ENCODE data around the gene HSPE1. TPM values are rescaled to one million over a fixed set of nuclear protein-coding genes. Genes with fewer than 3 reads are reported as not detected.

Gene HSPE1
- total RNA-seq, 8 experiments from 2014 or later = 149 to 561 (median 246) TPM

DNA sequence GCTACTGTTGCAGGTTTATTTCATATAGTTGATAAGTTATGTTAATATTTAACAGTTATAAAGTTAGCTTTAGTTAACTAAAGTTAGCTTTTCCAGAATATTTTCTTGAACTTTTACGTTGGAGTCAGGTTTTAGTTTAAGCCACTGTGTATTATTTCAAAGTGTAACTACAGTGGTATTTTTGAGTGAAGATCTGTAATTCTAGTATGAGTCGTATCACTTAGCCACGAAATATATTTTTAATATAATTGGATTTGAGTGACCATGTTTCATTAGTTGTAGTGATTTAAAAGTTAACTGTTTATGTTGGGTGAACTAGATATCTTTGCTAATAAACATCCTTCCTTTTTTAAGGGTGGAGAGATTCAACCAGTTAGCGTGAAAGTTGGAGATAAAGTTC is 2.5 kb downstream of the HSPE1 start:
- in situ Hi-C loops (cut with MboI; ENCODE audit: low pct_unique_long_range_greater_than_20kb in 2 of 9, low sequenced_read_pairs in 9 of 9, unreplicated experiment in 9 of 9) = no loop called here
- ATAC-seq (replicated peaks in 6 of 8) = no peak
- 25 to 97% (median 84%) methylated on average over 1 to 4 of the region's 4 CpGs for WGBS, 10 experiments
- no peak overlapping the region for H3K27ac ChIP-seq
- no peak overlapping the region for H3K4me3 ChIP-seq
- peaks cover 8 to 16% of the 10 kb centered on the region in 2 donors for H3K4me1 ChIP-seq (replicated peaks in 1 of 2)

DNA sequence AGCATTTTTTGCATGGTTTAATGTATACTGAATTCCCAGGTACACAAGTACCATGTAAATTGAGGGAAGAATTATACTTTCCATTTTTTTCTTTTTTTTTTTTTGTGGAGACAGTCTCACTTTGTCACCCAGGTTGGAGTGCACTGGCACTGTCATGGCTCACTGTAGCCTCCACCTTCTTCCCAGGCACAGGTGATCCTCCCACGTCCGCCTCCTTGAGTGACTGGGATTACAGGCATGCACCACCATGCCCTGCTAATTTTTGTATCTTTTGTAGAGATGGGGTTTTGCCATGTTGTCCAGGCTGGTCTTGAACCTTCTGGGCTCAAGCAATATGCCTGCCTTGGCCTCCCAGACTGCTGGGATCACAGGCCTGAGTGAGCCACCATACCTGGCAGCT is 3.8 kb downstream of the HSPE1 start:
- ATAC-seq (replicated peaks in 6 of 8) = no peak
- Histone ChIP-seq H3K4me1 (replicated peaks in 1 of 2) (peaks cover 4 to 9% of the 10 kb centered on the region in 2 donors), H3K27ac (no peak overlapping the region), H3K4me3 (no peak overlapping the region)
- WGBS, 10 experiments = 90 to 100% methylated on average over 2 of the region's 2 CpGs; no CpG with 5 or more reads in 8 of the 10 experiments
- in situ Hi-C loops (cut with MboI; ENCODE audit: low pct_unique_long_range_greater_than_20kb in 2 of 9, low sequenced_read_pairs in 9 of 9, unreplicated experiment in 9 of 9) = no loop called here

DNA sequence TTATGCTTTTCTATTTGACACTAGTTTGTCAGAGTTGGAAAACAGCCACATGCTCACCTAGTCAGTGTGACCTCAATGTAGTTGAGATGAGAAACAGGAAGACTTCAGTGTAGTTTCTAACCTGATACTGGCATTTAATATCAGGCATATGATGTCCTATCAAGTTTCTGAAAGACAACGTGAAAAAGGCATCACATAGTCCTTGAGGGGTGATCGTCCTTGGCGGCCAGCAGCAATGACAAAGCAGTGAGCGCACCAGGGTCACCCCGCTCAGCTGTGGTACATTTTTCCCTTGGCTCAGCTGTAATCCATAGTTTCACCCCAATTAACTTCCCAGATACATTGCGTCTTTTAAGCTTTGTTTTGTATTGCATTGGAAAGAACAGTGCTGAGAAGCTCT is 4.3 kb downstream of the HSPE1 start:
- H3K4me3 ChIP-seq = no peak overlapping the region
- in situ Hi-C loops (cut with MboI; ENCODE audit: low pct_unique_long_range_greater_than_20kb in 2 of 9, low sequenced_read_pairs in 9 of 9, unreplicated experiment in 9 of 9) = no loop called here
- WGBS, 10 experiments = 50 to 100% (median 91%) methylated on average over 1 to 6 of the region's 6 CpGs; no CpG with 5 or more reads in 3 of the 10 experiments

DNA sequence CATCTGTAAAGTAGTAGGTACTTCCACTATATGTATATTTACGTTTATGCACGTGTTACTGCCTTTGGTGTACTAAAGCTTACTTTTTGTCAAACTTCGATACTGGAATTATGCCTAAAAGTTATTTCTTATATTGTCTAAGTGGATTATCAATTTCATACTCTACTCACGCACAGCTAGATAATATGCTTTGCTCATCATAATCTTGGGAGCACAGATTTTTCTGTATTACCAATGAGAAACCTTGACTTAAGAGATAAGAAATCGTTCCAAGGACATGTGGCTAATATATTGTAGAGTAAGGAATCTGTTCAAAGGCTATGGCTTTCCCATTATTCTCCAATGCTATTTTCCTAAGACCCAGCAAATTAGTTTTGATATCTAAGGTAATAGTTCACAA is 6.5 kb downstream of the HSPE1 start:
- H3K4me1 ChIP-seq (replicated peaks in 1 of 2) = peaks cover 1 to 4% of the 10 kb centered on the region in 2 donors
- no peak overlapping the region for H3K27ac ChIP-seq
- in situ Hi-C loops (cut with MboI; ENCODE audit: low pct_unique_long_range_greater_than_20kb in 2 of 9, low sequenced_read_pairs in 9 of 9, unreplicated experiment in 9 of 9) = no loop called here
- no peak overlapping the region for H3K4me3 ChIP-seq
- no peak for ATAC-seq (replicated peaks in 6 of 8)
- 80 to 100% (median 96%) methylated on average over 1 to 5 of the region's 5 CpGs for WGBS, 10 experiments

More for the DNA sequence above, 4.3 kb downstream of the HSPE1 start:
- no peak overlapping the region for H3K27ac ChIP-seq
- H3K4me1 ChIP-seq (replicated peaks in 1 of 2) = peaks cover 4 to 9% of the 10 kb centered on the region in 2 donors
- no peak for ATAC-seq (replicated peaks in 6 of 8)

DNA sequence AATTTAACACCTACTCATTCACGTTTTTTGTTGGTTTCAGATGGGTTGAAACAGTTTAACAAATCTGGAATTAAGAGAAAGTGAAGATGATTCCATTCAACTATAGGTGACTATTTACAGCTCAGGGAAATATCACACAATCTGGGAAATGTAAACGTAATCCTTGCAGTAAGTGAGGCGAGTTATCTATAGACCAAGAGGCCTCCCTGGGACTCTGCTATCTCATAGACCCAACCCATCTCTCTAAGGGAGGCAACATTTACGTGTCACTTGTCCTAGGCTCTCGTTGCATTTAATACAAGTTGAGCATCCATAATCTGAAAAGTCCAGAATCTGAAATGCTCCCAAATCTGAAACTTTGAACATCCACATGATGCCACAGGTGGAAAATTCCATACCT is 13.7 kb downstream of the HSPE1 start:
- H3K27ac ChIP-seq = no peak overlapping the region
- in situ Hi-C loops (cut with MboI; ENCODE audit: low pct_unique_long_range_greater_than_20kb in 2 of 9, low sequenced_read_pairs in 9 of 9, unreplicated experiment in 9 of 9) = no loop called here
- peaks cover 12 to 16% of the 10 kb centered on the region in 2 donors for H3K4me1 ChIP-seq (replicated peaks in 1 of 2)
- H3K4me3 ChIP-seq = no peak overlapping the region
- no peak for ATAC-seq (replicated peaks in 6 of 8)
- WGBS, 10 experiments = 80 to 100% (median 100%) methylated on average over 1 to 5 of the region's 5 CpGs

DNA sequence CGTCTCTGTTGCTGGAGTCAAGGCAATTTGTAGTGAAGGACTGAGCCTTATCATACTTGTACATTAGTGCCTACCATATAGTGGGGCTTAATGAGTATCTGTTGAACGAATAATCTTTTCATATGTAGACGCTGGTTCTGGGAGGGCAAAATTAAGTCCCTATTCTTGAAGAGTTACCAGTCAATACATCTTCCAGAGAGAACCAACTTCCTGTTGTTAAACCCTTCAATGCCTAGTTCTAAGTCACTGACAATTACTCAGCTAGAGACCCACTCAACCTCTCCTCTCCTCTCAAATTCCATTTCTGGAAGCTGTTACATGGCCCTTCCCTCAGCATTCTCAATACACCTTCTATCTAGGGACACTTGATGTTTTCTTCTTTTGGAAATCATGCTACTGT is 14.6 kb downstream of the HSPE1 start:
- H3K27ac ChIP-seq = peak overlapping the region; percentile 59 to 97
- in situ Hi-C loops (cut with MboI; ENCODE audit: low pct_unique_long_range_greater_than_20kb in 2 of 9, low sequenced_read_pairs in 9 of 9, unreplicated experiment in 9 of 9) = no loop called here
- no peak for ATAC-seq (replicated peaks in 6 of 8)
- WGBS, 10 experiments = 17 to 66% (median 48%) methylated on average over 2 to 3 of the region's 3 CpGs; no CpG with 5 or more reads in 6 of the 10 experiments
- H3K4me3 ChIP-seq = peak overlapping the region; percentile 72 to 96 (median 92)
- H3K4me1 ChIP-seq (replicated peaks in 1 of 2) = peaks cover 12 to 16% of the 10 kb centered on the region in 2 donors

DNA sequence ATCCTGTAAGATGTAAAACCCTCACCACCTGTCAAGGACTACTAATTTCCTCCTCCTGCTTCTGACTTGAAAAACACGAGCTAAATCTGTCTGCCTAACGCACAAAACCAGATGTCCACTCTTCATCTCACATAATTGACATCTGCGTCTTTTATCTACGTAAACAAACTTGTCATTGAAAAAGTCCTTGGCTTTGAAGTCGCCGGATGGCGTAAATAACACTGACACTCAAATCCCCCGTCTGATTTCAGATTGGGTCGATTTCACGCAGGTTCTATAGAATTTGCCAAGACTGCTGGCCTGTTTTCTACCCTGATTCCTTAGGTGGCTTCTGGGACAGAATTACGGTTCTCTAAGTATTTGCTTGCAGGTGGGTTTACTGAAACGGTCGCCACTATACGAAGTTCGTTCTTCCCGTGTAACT is 15.1 kb downstream of the HSPE1 start:
- Histone ChIP-seq H3K4me1 (replicated peaks in 1 of 2) (peaks cover 12 to 16% of the 10 kb centered on the region in 2 donors), H3K4me3 (peak overlapping the region; percentile 72 to 96 (median 92)), H3K27ac (peak overlapping the region; percentile 59 to 97)
- 0 to 12% (median 0%) methylated on average over 2 to 15 of the region's 16 CpGs for WGBS, 10 experiments
- in situ Hi-C loops (cut with MboI; ENCODE audit: low pct_unique_long_range_greater_than_20kb in 2 of 9, low sequenced_read_pairs in 9 of 9, unreplicated experiment in 9 of 9) = no loop called here
- peak in 1 of 8 experiments; percentile 1 for ATAC-seq (replicated peaks in 6 of 8)

DNA sequence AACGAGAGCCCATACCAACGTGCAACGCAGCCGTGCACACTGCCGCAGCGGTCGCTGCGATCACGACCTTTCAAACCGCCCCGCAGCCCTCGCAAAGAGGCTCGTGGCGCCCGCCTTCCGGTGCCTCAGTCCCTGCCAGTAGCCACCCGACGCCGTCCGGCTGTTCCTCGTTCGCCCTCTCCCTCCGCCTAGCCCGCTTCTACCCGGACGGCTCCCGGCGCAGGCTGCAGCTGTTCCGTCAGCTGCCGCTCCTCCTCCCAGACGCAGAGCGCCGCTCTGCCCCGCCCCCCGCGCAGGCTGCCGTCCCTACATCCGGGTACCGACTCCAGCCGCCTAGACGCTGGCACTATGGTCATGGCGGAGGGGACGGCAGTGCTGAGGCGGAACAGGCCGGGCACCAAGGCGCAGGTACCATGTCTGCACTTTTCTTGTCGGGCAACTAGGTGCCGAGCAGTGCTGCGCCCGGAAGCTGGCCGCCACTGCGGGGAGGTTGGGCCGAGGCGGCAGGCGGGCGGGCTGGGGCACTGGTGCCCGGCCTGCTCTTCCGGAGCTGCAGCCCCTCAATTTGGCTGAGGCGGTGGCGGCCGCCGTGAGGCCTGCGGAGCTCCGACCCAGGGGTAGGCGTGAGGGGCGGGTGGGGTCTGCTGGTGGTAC is 15.7 kb downstream of the HSPE1 start, which contains the start of gene MOB4:
MOB4 (plus strand) TSS at position 328 of the 654 bp plus-strand sequence; CDS start at position 349, 21 bp downstream.
- H3K27ac ChIP-seq = peak within 1 kb of the TSS; percentile 88 to 97

DNA sequence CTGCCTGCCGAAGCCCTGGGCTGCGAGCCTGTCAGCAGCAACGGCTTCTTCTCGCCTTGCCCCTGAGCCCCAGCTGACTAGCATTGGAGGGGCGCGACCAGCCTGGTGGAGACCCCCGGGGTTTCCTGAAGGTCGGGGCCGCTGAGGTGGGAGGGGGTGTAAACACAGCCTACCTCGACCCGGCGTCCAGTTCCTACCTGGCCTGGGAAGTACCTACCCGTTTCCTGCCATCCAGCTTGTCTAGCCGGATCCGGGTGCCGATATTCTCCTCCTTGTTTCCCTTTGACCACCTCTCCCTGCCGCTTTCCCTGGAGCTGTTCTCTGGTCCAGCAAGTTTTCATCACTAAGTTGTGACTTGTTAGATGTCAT is 16.2 kb downstream of the HSPE1 start:
- WGBS, 10 experiments = 0% methylated on average over 1 of the region's 17 CpGs; no CpG with 5 or more reads in 7 of the 10 experiments
- Histone ChIP-seq H3K4me3 (peak overlapping the region; percentile 72 to 96 (median 92)), H3K27ac (peak overlapping the region; percentile 88 to 97), H3K4me1 (replicated peaks in 1 of 2) (peaks cover 12 to 16% of the 10 kb centered on the region in 2 donors)
- ATAC-seq (replicated peaks in 6 of 8) = peak in 2 of 8 experiments; percentile 5
- in situ Hi-C loops (cut with MboI; ENCODE audit: low pct_unique_long_range_greater_than_20kb in 2 of 9, low sequenced_read_pairs in 9 of 9, unreplicated experiment in 9 of 9) = no loop called here

More for the DNA sequence above, 15.7 kb downstream of the HSPE1 start, which contains the start of gene MOB4:
- peak; percentile 94 to 97 (median 96) for ATAC-seq (replicated peaks in 6 of 8)
- WGBS, 10 experiments = 0 to 3% (median 1%) methylated on average over 8 to 25 of the region's 66 CpGs; no CpG with 5 or more reads in 5 of the 10 experiments
- Histone ChIP-seq H3K4me1 (replicated peaks in 1 of 2) (peaks cover 12 to 16% of the 10 kb centered on the region in 2 donors), H3K4me3 (peak within 1 kb of the TSS; percentile 72 to 96 (median 92))
- in situ Hi-C loops (cut with MboI; ENCODE audit: low pct_unique_long_range_greater_than_20kb in 2 of 9, low sequenced_read_pairs in 9 of 9, unreplicated experiment in 9 of 9) = no loop called here

DNA sequence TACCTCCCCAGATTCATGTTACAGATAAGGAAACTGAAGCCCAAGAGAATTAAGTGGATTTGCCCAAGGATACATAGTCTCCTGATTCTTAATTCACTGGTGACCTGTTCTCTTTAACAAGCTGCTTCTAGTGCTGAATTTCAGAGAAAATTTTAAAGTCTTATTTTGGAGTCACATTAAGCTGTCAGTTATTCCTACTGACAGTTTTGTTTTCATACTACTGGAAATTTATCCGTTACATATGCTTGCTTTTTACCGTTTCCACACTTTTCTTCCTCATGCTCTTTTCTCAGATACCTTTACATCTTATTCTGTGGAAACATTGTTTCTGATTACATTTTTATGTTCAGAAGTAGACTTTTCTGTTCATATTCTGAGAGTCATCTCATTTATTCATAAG is 17.0 kb downstream of the HSPE1 start:
- WGBS, 10 experiments = 5 to 85% (median 61%) methylated on average over 2 of the region's 2 CpGs
- Histone ChIP-seq H3K27ac (no peak overlapping the region), H3K4me1 (replicated peaks in 1 of 2) (peaks cover 12 to 16% of the 10 kb centered on the region in 2 donors), H3K4me3 (peak overlapping the region; percentile 72 to 96 (median 92))
- in situ Hi-C loops (cut with MboI; ENCODE audit: low pct_unique_long_range_greater_than_20kb in 2 of 9, low sequenced_read_pairs in 9 of 9, unreplicated experiment in 9 of 9) = no loop called here
- ATAC-seq (replicated peaks in 6 of 8) = no peak

DNA sequence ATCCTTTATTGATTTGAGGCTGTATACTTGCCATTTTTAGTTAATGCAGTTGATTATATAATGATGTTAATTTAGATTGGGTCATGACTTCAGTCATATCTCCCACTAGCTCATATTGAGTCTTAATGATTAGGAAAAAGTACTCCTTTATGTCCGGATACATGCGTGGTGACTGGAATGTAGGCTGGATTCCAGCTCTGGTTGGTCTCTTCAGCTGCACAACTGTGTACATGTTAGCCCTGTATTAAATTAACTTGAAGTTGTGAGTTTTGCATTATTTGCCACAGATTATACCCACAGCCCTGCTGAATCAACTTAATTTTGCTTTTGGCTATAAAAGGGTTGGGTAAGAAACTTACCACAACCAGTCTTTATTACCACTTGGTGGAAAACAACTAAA is 38.2 kb downstream of the HSPE1 start:
- H3K27ac ChIP-seq = no peak overlapping the region
- no peaks in the 10 kb centered on the region for H3K4me1 ChIP-seq (replicated peaks in 1 of 2)
- ATAC-seq (replicated peaks in 6 of 8) = peak in 1 of 8 experiments; percentile 34
- H3K4me3 ChIP-seq = no peak overlapping the region
- in situ Hi-C loops (cut with MboI; ENCODE audit: low pct_unique_long_range_greater_than_20kb in 2 of 9, low sequenced_read_pairs in 9 of 9, unreplicated experiment in 9 of 9) = no loop called here
- WGBS, 10 experiments = 28 to 100% (median 88%) methylated on average over 2 of the region's 2 CpGs; no CpG with 5 or more reads in 1 of the 10 experiments

DNA sequence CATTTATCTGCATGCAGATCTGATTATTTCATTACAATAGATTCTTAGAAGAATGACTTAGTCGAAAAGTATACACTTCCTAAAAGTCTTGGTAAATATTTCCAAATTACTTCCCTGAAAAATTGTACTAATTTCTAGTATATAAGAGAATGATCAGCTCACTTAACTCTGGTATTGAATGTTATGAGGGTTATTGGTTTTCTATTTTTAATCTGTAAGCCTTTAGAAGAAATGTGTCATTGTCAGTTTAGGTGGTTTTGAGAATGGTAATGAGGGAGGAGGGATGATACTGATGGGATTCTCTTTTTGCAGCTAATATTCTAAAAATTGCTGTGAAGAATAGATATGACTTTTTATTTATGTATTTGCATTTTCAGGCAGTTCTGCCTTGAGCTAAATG is 39.6 kb downstream of the HSPE1 start:
- no peaks in the 10 kb centered on the region for H3K4me1 ChIP-seq (replicated peaks in 1 of 2)
- H3K27ac ChIP-seq = no peak overlapping the region
- WGBS, 10 experiments = 0 to 100% (median 74%) methylated on average over 1 of the region's 1 CpG; no CpG with 5 or more reads in 2 of the 10 experiments
- ATAC-seq (replicated peaks in 6 of 8) = no peak
- H3K4me3 ChIP-seq = no peak overlapping the region
- in situ Hi-C loops (cut with MboI; ENCODE audit: low pct_unique_long_range_greater_than_20kb in 2 of 9, low sequenced_read_pairs in 9 of 9, unreplicated experiment in 9 of 9) = no loop called here

DNA sequence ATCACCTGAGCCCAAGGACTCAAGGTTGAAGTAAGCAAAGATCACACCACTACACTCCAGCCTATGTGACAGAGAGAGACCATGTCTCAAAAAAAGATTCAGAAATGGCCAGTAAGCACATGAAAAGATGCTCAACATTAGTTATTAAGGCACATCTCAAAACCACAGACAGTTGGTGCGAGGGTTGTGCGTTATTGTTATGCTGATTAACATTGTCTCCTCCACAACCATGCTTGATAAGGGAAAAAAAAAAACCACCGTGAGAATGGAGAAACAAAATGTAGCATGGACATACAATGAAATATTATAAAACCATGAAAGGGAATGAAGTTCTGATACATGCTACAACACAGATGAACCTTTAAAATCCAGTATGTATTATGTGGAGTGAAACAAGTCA is 43.0 kb downstream of the HSPE1 start:
- no peaks in the 10 kb centered on the region for H3K4me1 ChIP-seq (replicated peaks in 1 of 2)
- ATAC-seq (replicated peaks in 6 of 8) = no peak
- in situ Hi-C loops (cut with MboI; ENCODE audit: low pct_unique_long_range_greater_than_20kb in 2 of 9, low sequenced_read_pairs in 9 of 9, unreplicated experiment in 9 of 9) = no loop called here
- 70 to 100% (median 88%) methylated on average over 1 to 3 of the region's 3 CpGs; no CpG with 5 or more reads in 4 of the 10 experiments for WGBS, 10 experiments
- no peak overlapping the region for H3K4me3 ChIP-seq
- H3K27ac ChIP-seq = no peak overlapping the region
